H9 (cell line): Measurements from ENCODE around the gene KIF23. TPM values are rescaled to one million over a fixed set of nuclear protein-coding genes. Genes with fewer than 3 reads are reported as not detected.

Experiments used
- DNase-seq: peaks from one replicate; pipeline ENCODE4 v3.0.0-alpha.2; 2017
- H2AFZ ChIP-seq: one replicate; pipeline ENCODE4 v1.6.1; 2013; ENCODE audit warnings: mild to moderate bottlenecking, low read length, control low read depth, moderate library complexity
- H2AK5ac ChIP-seq: 2 replicates; pipeline ENCODE4 v1.6.1; 2013; ENCODE audit warnings: low read length, control low read depth, mixed read lengths; ENCODE audit not compliant: insufficient read length
- H2BK120ac ChIP-seq: one replicate; pipeline ENCODE4 v1.6.1; 2013; ENCODE audit warnings: low read depth, mild to moderate bottlenecking, low read length, control low read depth, inconsistent platforms; ENCODE audit not compliant: poor library complexity, severe bottlenecking
- H2BK12ac ChIP-seq: 2 replicates; pipeline ENCODE4 v1.6.1; 2013; ENCODE audit warnings: low read length, control low read depth, mixed read lengths, low read depth; ENCODE audit not compliant: insufficient read length
- H2BK15ac ChIP-seq: 2 replicates; pipeline ENCODE4 v1.6.1; 2013; ENCODE audit warnings: low read depth, low read length, control low read depth
- H2BK20ac ChIP-seq: one replicate; pipeline ENCODE4 v1.6.1; 2013; ENCODE audit warnings: low read depth, mild to moderate bottlenecking, low read length, control low read depth, inconsistent platforms; ENCODE audit not compliant: poor library complexity, severe bottlenecking
- H2BK5ac ChIP-seq: 2 replicates; pipeline ENCODE4 v1.6.1; 2013; ENCODE audit warnings: low read length, control low read depth, mixed read lengths; ENCODE audit not compliant: insufficient read length
- H3K14ac ChIP-seq: 2 replicates; pipeline ENCODE4 v1.6.1; 2013; ENCODE audit warnings: low read length, control low read depth; ENCODE audit not compliant: insufficient read depth
- H3K18ac ChIP-seq: 2 replicates; pipeline ENCODE4 v1.6.1; 2013; ENCODE audit warnings: low read depth, mild to moderate bottlenecking, mixed read lengths, low read length, control low read depth; ENCODE audit not compliant: insufficient read length
- H3K23ac ChIP-seq: 2 replicates; pipeline ENCODE4 v1.6.1; 2013; ENCODE audit warnings: low read length, control low read depth, mixed read lengths, low read depth; ENCODE audit not compliant: insufficient read length
- H3K23me2 ChIP-seq: 2 replicates; pipeline ENCODE4 v1.6.1; 2013; ENCODE audit warnings: low read depth, mild to moderate bottlenecking, mixed read lengths, low read length, control low read depth; ENCODE audit not compliant: insufficient read length, poor library complexity, severe bottlenecking
- H3K27ac ChIP-seq: 2 replicates; pipeline ENCODE4 v1.5.1; 2013; ENCODE audit warnings: low read length, control low read depth, mixed read lengths, low read depth; ENCODE audit not compliant: insufficient read length
- H3K27me3 ChIP-seq: 2 replicates; pipeline ENCODE4 v1.6.1; 2013; ENCODE audit warnings: low read length, control low read depth, inconsistent platforms; ENCODE audit not compliant: insufficient read depth
- H3K4ac ChIP-seq: 2 replicates; pipeline ENCODE4 v1.6.1; 2013; ENCODE audit warnings: low read depth, mild to moderate bottlenecking, control low read depth, inconsistent platforms, low read length, moderate library complexity
- H3K4me1 ChIP-seq: 2 replicates; pipeline ENCODE4 v1.6.1; 2013; ENCODE audit warnings: low read length, control low read depth, inconsistent platforms; ENCODE audit not compliant: insufficient read depth
- H3K4me2 ChIP-seq: 2 replicates; pipeline ENCODE4 v1.6.1; 2013; ENCODE audit warnings: low read length, control low read depth, mixed read lengths; ENCODE audit not compliant: insufficient read length, insufficient read depth
- H3K56ac ChIP-seq: 2 replicates; pipeline ENCODE4 v1.6.1; 2013; ENCODE audit warnings: low read depth, mild to moderate bottlenecking, mixed read lengths, low read length, control low read depth; ENCODE audit not compliant: insufficient read length
- H3K79me1 ChIP-seq: 2 replicates; pipeline ENCODE4 v1.6.1; 2013; ENCODE audit warnings: low read depth, mild to moderate bottlenecking, moderate library complexity, low read length, control low read depth, inconsistent platforms; ENCODE audit not compliant: insufficient read depth, poor library complexity, severe bottlenecking
- H3K79me2 ChIP-seq: 2 replicates; pipeline ENCODE4 v1.6.1; 2013; ENCODE audit warnings: low read length, control low read depth, inconsistent platforms; ENCODE audit not compliant: insufficient read depth
- H3K9ac ChIP-seq: 2 replicates; pipeline ENCODE4 v1.6.1; 2013; ENCODE audit warnings: low read length, control low read depth, mixed read lengths; ENCODE audit not compliant: insufficient read length; ENCODE audit errors: extremely low read depth
- H3K9me3 ChIP-seq: one replicate; pipeline ENCODE4 v1.6.1; 2013; ENCODE audit warnings: low read depth, low read length, inconsistent platforms; ENCODE audit not compliant: control insufficient read depth
- H3T11ph ChIP-seq: one replicate; pipeline ENCODE4 v1.6.1; 2013; ENCODE audit warnings: mild to moderate bottlenecking, low read length, control low read depth, inconsistent platforms
- H4K20me1 ChIP-seq: one replicate; pipeline ENCODE4 v1.6.1; 2013; ENCODE audit not compliant: control insufficient read depth, insufficient read length, insufficient read depth
- H4K5ac ChIP-seq: 2 replicates; pipeline ENCODE4 v1.6.1; 2013; ENCODE audit warnings: low read depth, mild to moderate bottlenecking, mixed read lengths, low read length, control low read depth; ENCODE audit not compliant: insufficient read length
- H4K8ac ChIP-seq: replicated peaks from 2 replicates; pipeline ENCODE4 v1.6.1; 2013; ENCODE audit warnings: low read length, control low read depth, mixed read lengths, low read depth; ENCODE audit not compliant: insufficient read length
- H4K91ac ChIP-seq: 2 replicates; pipeline ENCODE4 v1.6.1; 2013; ENCODE audit warnings: low read depth, mild to moderate bottlenecking, moderate library complexity, mixed read lengths, low read length, control low read depth; ENCODE audit not compliant: insufficient read length
- H3K27ac Mint-ChIP-seq, 3 experiments: 2 replicates in 2 of 3; 3 replicates in 1 of 3; pipeline ENCODE4 v1.8.0; 2020 to 2021; ENCODE audit warnings: mixed read lengths in 3 of 3, mild to moderate bottlenecking in 1 of 3, moderate library complexity in 1 of 3
- H3K27me3 Mint-ChIP-seq: 2 replicates; pipeline ENCODE4 v1.8.0; 2021; ENCODE audit warnings: low read depth, mild to moderate bottlenecking, moderate library complexity, mixed read lengths
- H3K36me3 Mint-ChIP-seq, 3 experiments: 2 replicates in 2 of 3; 3 replicates in 1 of 3; pipeline ENCODE4 v1.8.0; 2020 to 2021; ENCODE audit warnings: low read depth in 3 of 3, mixed read lengths in 3 of 3; ENCODE audit not compliant: insufficient read depth in 1 of 3
- H3K4me1 Mint-ChIP-seq, 2 experiments: 2 replicates each; pipeline ENCODE4 v1.8.0; 2020; ENCODE audit warnings: mixed read lengths in 2 of 2
- H3K4me3 Mint-ChIP-seq, 2 experiments: 2 replicates in 1 of 2; 3 replicates in 1 of 2; pipeline ENCODE4 v1.8.0; 2020 to 2021; ENCODE audit warnings: mild to moderate bottlenecking in 2 of 2, mixed read lengths in 2 of 2, moderate library complexity in 1 of 2
- H3K9me3 Mint-ChIP-seq, 2 experiments: 2 replicates in 1 of 2; 3 replicates in 1 of 2; pipeline ENCODE4 v1.8.0; 2020; ENCODE audit warnings: mild to moderate bottlenecking in 2 of 2, mixed read lengths in 2 of 2, moderate library complexity in 1 of 2
- CTCF ChIP-seq: fragments of 200-600 bp; sonication (generic); conservative IDR thresholded peaks from 3 replicates; pipeline ENCODE4 v1.8.0; 2021; ENCODE audit warnings: antibody characterized with exemption, mild to moderate bottlenecking
- WGBS: extraction: QIAGEN DNeasy Blood & Tissue Kit; methylation state at CpG from one replicate; pipeline ENCODE4 v1.1.7; 2013; ENCODE audit warnings: missing lambda C conversion rate, low lambda C conversion rate, mixed read lengths; ENCODE audit not compliant: insufficient read length; ENCODE audit errors: extremely low coverage; 5-methylcytosine and 5-hydroxymethylcytosine counted together
- total RNA-seq: library from RNA; stranded (reverse); gene quantifications from 2 replicates; pipeline ENCODE4 v1.2.1, GENCODE V29; 2021

The KIF23 gene
- total RNA-seq, 1 experiment from 2014 or later: 55.4 TPM

GRCh38 chr15:69385831-69386230 lies 28.3 kb upstream of the KIF23 start:
- Histone ChIP-seq H3K4me1 (no peaks in the 10 kb centered on the region), H3K9ac (no peak overlapping the region), H3T11ph (no peak overlapping the region), H4K91ac (no peak overlapping the region), H3K14ac (no peak overlapping the region), H3K23ac (no peak overlapping the region), H2BK5ac (no peak overlapping the region), H3K4me2 (no peak overlapping the region), H4K8ac (no peak overlapping the region), H2BK12ac (no peak overlapping the region), H3K18ac (no peak overlapping the region), H4K5ac (no peak overlapping the region), H2BK20ac (no peak overlapping the region), H2BK120ac (no peak overlapping the region), H3K79me2 (no peaks in the 10 kb centered on the region), H3K4ac (no peak overlapping the region), H3K79me1 (no peaks in the 10 kb centered on the region), H3K27me3 (no peaks in the 10 kb centered on the region), H2AFZ (no peak overlapping the region), H3K27ac (no peak overlapping the region), H3K56ac (no peak overlapping the region), H3K9me3 (no peaks in the 10 kb centered on the region), H3K23me2 (no peaks in the 10 kb centered on the region), H4K20me1 (no peaks in the 10 kb centered on the region), H2AK5ac (no peak overlapping the region), H2BK15ac (no peak overlapping the region)
- 100% methylated on average over 2 of the region's 2 CpGs for whole genome bisulfite sequencing
- H3K36me3 Mint-ChIP-seq: no peaks in the 10 kb centered on the region
- no peak overlapping the region for H3K4me3 Mint-ChIP-seq
- H3K27ac Mint-ChIP-seq: no peak overlapping the region
- H3K4me1 Mint-ChIP-seq: peaks cover 8 to 15% of the 10 kb centered on the region in 2 experiments
- H3K27me3 Mint-ChIP-seq: peaks cover 2% of the 10 kb centered on the region; the same call in 1 of the 2 replicates
- no peaks in the 10 kb centered on the region for H3K9me3 Mint-ChIP-seq
- no peak for DNase-seq
- no peak for TF ChIP-seq CTCF
